NCI-H146 (cell line): ENCODE results near the gene KRTAP10-9.
"Not testable (repeated sequence)": the region's sequence is repeated elsewhere in the genome, so short reads cannot be mapped to it uniquely, and the experiment has no call there.

Source experiments
- DNase-seq: peaks from one replicate; lab custom pipeline; 2025; lab: John Stamatoyannopoulos, UW

Gene KRTAP10-9

GRCh38 chr21:44595524-44595923, 31.4 kb upstream of the KRTAP10-9 start:
- no peak for DNase-seq

GRCh38 chr21:44596068-44596725, 30.7 kb upstream of the KRTAP10-9 start:
- DNase-seq = no peak

- DNase-seq = no peak
Measured at GRCh38 chr21:44598061-44598460, 28.8 kb upstream of the KRTAP10-9 start.

GRCh38 chr21:44599264-44600029, 27.4 kb upstream of the KRTAP10-9 start:
- DNase-seq = no peak

GRCh38 chr21:44600118-44600978, 26.5 kb upstream of the KRTAP10-9 start, which contains the start of gene KRTAP10-7:
Gene KRTAP10-7 (plus strand): TSS chr21:44600597. CDS start chr21:44600622, 25 bp downstream.
- peak; percentile 67 for DNase-seq

GRCh38 chr21:44601091-44601490, 25.8 kb upstream of the KRTAP10-9 start:
- peak; percentile 48 for DNase-seq

GRCh38 chr21:44601596-44602462, 25.1 kb upstream of the KRTAP10-9 start:
- peak; percentile 24 for DNase-seq

GRCh38 chr21:44602463-44602850, 24.4 kb upstream of the KRTAP10-9 start:
- no peak for DNase-seq

- DNase-seq = no peak
Measured at GRCh38 chr21:44603109-44603875, 23.6 kb upstream of the KRTAP10-9 start.

- DNase-seq = no peak
Measured at GRCh38 chr21:44603911-44604310, 23.0 kb upstream of the KRTAP10-9 start.

GRCh38 chr21:44606495-44606894, 20.4 kb upstream of the KRTAP10-9 start:
- no peak for DNase-seq

GRCh38 chr21:44609193-44609592, 17.7 kb upstream of the KRTAP10-9 start:
- DNase-seq = no peak

GRCh38 chr21:44610157-44610843, 16.6 kb upstream of the KRTAP10-9 start:
- DNase-seq = not testable (repeated sequence)

- no peak for DNase-seq
Measured at GRCh38 chr21:44611551-44611950, 15.3 kb upstream of the KRTAP10-9 start.

GRCh38 chr21:44612029-44612486, 14.8 kb upstream of the KRTAP10-9 start, which contains the start of gene KRTAP10-8:
Gene KRTAP10-8 (plus strand): TSS chr21:44612079. CDS start chr21:44612101, 22 bp downstream.
- no peak for DNase-seq

- no peak for DNase-seq
Measured at GRCh38 chr21:44612669-44613229, 14.1 kb upstream of the KRTAP10-9 start.

GRCh38 chr21:44613386-44614155, 13.3 kb upstream of the KRTAP10-9 start:
- DNase-seq = no peak

GRCh38 chr21:44614161-44614631, 12.7 kb upstream of the KRTAP10-9 start:
- no peak for DNase-seq
